HG03135 (cell line): ENCODE data around the gene CHGA.

Experiments used
- ATAC-seq: cut with Tn5 transposase; IDR thresholded peaks from one replicate; pipeline ENCODE4 v1.9.1; 2021; ENCODE audit warnings: mild to moderate bottlenecking, moderate library complexity; ENCODE audit not compliant: unreplicated experiment

The CHGA gene

DNA sequence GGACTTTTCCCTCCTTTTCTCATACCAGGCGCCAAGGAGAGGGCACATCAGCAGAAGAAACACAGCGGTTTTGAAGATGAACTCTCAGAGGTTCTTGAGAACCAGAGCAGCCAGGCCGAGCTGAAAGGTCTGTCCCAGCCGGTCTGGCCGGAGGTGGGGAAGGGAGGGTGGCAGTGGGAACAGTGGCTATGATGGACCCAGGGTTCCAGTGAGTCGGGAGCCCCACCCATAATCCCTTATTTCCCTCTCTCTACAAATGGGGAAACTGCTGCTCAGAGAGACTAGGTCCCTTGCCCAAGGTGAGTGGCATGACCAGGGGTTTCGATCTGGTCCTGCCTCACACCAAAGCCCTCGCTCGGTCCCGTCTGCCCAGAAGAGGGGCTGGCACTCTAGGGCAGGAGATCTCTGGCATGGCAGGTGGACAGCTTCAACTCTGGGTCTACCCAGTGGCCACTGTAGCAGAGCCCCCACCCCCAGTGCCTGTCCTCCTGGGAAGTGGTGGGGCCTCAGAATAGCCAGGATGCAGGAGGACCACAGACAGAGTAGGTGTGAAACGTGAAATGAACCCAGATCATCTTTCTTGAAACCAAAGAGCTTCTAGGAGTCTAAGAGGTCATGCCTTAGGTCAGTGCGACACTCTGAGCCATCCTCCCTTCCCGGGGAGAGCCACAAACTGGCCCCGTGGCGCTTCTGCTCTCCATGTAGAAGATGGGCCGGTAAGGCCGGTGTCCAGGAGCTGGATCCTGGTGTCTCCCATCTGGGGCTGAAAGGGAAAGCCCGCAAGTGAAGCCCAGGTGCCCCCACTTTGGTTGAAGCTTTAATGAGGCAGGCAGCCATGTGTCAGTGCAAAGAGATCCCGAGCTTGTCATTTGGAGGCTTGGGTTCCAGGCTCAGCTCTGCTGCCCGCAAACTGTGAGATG lies 7.0 kb downstream of the CHGA start:
- ATAC-seq = no peak

DNA sequence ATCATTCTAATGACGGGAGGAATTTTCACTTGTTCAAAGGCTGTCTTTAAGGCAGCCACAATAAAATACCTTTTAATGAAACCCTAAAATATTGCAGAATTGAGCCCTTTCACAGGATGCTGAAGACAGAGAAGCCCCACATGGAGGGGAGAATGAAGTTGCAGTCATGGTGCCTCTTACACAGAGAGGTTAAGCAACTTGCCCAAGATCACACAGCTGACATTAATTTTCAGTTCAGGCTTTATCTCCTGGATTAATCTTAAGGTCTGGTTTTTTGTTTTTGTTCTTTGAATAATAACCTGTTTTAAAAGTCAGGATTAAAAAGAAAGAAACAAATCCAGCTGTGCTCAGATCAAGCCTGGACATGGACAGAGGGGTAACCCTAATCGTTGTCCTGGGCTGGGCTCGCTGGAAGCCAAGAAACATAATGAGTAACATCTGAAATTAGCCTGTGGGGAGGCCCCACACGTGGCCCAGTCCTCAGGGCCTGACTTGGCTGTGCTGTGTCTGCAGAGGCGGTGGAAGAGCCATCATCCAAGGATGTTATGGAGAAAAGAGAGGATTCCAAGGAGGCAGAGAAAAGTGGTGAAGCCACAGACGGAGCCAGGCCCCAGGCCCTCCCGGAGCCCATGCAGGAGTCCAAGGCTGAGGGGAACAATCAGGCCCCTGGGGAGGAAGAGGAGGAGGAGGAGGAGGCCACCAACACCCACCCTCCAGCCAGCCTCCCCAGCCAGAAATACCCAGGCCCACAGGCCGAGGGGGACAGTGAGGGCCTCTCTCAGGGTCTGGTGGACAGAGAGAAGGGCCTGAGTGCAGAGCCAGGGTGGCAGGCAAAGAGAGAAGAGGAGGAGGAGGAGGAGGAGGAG lies 8.0 kb downstream of the CHGA start:
- ATAC-seq = no peak

DNA sequence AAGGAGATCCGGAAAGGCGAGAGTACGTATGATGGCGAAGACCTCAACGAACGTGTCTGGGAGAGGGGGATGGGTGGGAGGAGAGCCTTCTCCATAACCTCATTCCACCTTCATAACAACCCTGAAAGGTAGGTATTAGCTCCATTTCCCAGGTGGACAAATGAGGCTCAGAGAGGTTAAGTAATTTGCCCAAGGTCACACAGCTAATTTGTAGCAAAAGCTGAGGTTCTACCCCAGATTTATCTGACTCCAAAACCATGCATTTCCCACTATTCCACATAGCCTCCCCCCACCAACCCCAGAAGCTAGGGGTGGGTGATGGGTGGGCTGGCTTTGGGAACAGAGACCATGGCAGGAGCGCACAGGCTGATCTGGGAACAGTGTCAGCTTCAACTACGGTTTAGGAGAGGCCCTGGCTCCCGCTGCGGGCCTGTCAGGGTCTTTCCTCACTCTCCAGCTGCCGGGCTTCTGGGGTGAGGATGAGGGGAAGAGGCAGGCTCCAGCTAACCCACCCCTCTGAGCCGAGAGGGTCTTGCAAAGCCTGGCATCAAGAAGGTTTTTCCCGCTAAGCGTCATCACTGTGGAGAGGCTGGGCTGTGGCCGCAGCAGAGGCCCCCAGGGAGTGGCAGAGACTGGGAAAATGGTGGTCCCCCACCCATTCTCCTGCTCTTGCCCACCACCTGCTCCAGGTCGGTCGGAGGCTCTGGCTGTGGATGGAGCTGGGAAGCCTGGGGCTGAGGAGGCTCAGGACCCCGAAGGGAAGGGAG lies 8.9 kb downstream of the CHGA start:
- ATAC-seq = no peak

DNA sequence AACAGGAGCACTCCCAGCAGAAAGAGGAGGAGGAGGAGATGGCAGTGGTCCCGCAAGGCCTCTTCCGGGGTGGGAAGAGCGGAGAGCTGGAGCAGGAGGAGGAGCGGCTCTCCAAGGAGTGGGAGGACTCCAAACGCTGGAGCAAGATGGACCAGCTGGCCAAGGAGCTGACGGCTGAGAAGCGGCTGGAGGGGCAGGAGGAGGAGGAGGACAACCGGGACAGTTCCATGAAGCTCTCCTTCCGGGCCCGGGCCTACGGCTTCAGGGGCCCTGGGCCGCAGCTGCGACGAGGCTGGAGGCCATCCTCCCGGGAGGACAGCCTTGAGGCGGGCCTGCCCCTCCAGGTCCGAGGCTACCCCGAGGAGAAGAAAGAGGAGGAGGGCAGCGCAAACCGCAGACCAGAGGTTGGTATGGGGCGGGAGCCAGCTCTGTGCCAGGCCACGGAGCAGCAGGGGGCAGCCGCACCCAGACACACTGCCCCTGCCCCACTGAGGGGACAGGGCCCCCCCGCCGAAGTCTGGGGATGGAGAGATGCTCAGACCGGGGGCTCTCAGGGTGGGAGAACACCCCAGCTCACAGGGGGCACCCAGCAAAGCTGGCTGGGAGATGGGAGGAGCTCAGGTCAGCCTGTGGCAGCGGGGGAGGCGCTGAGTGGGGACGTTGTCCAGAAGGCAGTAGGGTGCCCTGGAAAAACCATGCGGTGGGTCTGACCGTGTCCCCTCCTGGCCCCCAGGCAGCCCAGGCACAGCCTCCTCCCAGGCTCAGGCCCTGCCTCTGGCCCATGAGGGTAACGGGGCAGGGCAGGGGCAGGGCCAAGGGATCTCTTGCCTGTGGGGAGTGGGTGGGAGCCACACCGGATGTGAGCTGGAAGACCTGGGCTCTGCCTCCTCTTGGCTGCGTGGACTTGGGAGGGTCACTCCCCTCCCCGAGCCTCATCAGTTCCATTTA lies 9.8 kb downstream of the CHGA start:
- ATAC-seq = no peak

DNA sequence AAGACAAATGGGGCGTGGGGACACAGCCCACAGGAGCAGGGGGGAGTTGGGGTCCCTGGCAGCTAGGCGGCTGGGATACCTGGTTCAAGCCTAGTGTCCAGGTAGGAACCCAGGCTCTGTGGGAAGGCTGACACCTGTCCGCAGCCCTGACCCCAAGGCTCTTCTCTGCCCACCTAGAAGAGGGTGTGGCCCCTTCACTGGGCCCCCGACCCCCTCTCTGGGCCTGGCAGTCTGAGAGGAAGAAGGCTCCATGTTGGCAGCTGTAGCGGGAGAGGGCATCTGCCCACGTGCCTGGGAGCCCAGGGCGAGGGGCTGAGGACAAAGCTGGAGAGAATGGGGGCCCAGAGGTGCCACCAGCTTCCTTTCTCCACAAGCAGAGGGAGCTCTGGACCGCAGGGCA lies 10.5 kb downstream of the CHGA start:
- ATAC-seq = no peak

DNA sequence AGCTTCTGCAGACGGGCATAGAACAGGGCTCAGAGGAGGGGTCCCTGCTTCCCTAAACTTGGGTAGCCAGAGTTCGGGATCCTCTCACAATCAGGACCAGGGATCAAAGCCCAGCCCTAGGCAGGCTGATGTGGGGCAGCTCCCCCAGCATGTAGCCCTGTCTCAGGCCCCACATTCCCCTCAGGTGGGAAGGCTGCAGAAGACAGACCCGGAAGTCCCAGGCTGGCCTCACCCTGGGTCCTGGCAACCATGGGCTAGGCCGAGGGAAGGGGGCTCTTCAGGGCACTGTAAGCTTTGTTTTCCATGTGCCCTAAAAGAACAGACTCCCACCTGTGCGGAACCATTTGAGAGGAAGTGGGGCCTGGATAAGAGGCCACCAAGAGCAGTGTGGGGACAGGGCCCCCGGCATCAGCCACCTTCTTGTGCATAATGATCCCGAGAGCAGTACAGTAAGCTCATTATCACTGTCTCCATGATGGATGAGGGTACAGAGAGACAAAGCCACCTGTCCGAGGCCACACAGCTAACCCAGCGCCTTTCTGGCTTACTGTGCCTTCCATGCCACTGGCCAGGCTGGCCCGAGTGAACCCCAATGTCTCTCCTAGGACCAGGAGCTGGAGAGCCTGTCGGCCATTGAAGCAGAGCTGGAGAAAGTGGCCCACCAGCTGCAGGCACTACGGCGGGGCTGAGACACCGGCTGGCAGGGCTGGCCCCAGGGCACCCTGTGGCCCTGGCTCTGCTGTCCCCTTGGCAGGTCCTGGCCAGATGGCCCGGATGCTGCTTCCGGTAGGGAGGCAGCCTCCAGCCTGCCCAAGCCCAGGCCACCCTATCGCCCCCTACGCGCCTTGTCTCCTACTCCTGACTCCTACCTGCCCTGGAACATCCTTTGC lies 11.5 kb downstream of the CHGA start:
- no peak for ATAC-seq

DNA sequence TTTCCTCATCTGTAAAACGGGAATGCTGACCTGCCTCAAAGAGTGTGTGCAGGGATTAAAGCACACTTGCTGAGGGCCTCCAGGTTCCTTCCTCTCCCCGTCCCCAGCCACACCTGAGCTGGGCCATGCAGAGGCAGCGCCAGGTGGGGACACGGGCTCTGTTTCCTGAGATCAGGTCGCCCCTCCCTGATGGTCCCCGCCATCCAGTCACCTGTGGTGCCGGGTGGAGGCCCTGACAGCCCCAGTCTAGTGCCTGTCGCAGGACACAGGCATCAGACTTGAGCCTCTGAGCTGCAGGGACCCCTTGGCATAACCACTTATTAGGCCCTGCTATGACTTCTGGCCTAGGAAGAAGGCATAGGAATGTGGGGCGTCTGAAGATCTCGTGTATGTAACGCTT lies 12.5 kb downstream of the CHGA start:
- ATAC-seq = no peak

DNA sequence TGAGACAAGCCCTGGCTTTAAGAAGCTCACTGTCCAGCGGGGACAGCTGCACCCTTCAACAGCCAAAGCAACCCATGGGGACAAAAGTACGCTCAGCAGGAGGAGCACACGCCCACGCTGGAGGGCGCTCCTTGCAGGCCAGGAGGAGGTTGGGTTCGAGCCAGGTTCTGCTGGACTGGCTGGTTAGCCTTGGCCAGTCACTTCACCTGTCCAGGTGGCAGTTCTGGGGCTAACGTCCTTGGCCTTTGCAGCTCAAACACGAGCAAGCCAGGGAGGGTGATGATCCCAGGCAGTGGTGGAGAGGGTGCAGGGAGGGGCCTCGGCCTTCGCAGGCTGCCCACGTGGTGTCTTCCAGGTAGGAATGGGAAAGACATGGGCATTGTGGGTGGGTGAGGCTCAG lies 13.1 kb downstream of the CHGA start:
- no peak for ATAC-seq

DNA sequence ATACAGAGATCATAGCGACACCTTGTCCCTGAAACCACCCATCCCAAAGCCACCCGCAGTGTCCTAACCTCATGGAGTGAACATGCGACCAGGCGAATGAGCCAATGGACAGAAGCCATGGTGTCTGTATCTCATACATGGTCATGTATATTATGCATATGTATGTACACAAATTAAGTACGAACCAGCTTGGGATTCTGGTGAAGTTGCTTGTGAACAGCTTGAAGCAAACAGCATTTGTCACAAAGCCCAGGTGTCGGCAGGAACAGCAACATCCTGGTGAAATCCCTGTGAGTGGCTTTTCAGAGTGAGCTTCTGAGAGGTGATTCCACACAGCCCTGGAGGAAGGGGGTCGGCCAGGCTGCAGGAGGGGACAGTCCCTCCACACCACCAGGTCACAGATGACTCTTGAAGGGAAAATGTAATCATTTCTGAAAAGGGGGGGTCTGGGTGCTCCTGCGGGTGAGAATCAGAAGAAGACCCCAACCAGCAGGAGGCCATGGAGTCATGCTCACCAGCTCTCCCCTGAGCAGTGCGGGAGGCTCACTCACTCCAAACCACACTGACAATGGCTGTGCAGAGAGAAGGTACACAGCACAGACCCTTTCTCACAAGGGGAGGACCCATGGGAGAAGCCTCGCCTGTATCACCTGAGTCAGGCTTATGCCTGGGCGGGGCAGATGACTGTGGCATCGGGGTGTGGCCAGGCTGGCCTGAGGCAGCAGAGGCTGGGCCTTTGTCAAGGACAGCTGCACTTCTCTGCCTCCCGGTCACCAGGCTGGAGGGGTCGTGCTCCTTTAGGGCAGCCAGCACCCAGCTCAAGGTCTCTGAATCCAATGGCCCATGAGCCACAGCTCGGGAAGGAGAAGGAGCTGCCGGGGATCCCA lies 14.3 kb downstream of the CHGA start:
- no peak for ATAC-seq

DNA sequence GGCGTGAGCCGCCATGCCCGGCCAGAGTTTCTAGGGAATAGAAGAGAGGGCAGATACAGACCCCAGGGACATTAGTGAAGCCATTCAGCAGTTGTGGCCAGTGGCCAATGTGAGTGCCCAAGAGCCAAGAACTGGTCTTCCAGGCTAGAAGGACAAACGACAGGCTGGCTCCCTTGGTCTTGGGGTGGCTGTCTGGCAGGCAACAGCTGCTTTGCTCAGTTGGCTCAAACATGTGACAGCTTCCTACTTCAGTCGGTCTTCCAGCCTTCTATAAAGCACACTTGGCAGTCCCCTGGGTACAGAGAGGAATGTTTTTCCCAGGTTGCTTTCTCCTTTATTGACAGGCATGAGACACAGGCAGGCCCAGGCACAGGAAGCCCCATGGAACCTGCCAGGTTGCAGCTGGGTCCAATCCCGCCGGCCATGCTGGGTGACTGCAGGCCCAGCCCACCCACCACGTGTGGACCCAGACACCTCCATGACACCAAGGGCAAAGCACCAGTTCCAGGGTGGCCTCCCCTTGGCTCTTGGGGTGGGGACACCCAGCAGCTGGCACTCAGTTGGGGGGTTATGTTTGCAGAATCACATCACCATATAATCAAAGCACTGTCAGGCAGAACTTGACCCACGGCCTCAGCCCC lies 15.4 kb downstream of the CHGA start:
- ATAC-seq = no peak

DNA sequence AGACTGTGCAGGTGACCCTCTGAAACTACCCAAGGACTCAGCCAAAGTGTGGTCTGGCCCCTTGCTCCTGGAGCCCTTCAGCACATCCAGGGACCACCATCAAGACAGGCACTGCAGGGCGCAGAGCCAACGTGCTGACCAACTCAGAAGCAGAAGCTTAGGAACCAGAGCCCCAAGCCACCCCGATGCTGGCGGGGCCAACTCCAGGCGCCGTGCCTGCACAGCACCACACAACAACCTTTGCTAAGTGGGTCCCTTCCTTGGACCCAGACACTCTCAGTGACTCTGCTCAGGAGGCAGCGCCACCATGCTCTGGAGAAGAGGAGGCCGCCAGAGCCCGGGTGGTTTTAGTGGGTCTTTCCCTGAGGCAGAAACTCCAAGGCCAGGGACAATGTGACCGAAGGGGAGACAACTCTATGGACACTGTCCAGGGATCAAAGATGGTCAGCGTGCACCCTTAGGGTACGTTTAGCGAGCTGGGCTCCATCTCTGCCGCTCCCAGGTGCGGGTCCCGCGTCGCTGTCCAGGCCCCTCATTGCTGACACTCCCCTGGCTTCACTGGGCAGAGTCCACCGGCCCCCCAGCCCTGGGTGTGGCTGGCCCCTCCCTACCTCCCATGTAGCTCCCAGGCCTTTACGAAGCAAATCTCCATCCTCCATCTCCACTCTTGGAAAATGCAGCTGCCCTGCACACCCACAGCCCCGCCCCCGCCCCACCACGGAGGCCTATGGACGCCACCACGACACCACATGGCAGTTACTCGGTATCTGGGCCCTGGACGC lies 16.1 kb downstream of the CHGA start:
- no peak for ATAC-seq

DNA sequence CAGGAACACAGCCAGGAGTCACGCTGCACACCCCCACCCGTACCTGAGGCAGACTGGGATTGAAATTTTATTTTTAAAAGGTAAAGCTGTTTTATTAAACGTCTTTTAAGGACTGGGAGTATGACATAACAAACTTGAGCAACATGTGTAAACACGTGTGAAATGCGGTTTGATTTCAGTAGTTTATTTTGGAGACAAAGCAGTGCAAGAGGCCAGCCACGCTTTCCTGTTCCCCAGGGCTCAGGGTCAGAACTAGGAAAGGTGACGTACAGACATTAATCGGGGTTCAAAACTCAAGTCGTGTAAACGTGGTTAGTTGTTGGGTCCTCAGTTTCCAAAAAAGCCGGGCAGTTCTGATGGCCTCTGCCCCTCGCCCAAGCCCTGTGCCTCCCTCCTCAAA lies 16.7 kb downstream of the CHGA start:
- ATAC-seq = no peak

DNA sequence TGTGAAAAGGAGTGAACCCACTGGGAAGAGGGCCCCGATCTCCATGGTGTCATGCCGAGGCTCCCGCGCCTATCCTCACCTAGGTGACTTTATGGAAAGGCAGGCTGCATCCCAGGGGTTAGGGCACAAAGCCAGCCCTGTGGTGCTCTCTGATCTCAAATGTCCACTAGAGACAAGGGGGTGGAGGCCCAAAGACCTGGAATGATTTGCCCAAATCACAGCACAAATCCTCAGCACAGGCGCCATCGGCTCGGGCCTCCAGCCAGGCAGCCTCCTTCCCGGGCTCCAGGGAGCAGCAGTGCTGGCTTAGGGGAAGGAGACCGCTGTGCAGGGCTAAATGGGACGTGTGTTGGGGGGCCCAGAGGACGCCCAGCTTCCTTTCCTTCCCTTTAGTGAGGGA lies 17.6 kb downstream of the CHGA start:
- ATAC-seq = no peak

DNA sequence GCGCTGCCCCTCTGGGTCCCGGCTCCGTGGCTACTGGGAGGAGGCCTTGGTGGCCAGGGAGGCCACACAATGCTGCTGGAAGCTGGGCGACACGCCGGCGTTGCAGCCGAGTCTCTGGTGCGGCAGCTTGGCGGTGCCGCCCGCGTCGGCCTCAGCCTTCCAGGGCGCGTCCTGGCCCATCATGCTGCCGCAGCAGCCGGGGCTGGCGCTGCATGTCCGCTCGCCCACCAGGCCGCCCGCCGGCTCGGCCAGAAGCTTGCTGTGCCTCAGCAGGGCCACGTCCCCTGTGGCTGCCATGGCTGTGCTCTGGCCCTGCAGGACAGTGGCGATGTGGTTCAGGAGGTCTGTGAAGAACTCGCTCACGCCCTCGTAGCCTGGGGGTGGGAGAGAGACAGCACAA lies 18.6 kb downstream of the CHGA start:
- ATAC-seq = no peak

DNA sequence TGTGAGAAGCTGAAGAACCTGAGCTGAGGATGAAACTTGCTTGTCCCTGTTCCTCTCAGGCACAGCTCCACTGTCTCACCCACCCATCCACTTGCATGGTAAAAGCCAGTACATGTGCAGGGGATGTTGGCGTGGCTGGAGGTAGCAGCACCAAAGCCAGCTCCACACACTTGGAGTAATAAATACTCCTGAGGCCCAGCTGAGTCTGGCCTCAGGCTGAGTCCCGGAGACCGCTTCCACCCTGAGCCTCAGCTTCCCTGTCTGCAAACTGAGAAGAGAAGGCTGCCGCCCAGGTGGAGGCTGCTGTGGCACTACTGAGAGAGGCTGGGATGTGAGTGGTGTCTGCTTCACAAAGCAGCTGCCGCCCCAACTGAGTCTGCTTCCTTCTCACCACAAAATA lies 19.2 kb downstream of the CHGA start:
- ATAC-seq = no peak

DNA sequence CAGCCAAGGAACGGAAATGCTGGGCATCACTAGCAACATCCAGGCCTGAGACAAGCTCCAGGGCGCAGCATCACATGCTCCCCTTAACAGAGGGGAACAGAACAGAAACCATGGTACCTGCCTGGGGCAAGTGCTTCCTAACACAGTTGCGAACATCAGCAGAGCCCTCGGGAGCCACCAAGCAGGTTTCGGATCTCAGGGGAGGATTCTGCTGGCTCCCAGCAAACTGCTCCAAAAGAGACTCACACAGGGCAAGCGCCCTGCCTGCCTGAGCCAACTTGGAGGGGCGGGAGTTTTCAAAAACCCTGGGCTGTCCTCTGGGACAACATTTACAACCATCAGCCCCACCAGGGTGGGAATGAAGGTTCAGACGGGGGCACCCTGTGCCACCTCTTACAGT lies 19.6 kb downstream of the CHGA start:
- no peak for ATAC-seq
